SU-DHL-6 (cell line): ENCODE data around the gene SGCD.

Experiments
- CTCF ChIP-seq: fragments of 200-600 bp; sonication (generic); IDR thresholded peaks from one replicate; pipeline ENCODE4 v1.5.1; 2017; ENCODE audit warnings: antibody characterized with exemption, mild to moderate bottlenecking, low read length, moderate library complexity; ENCODE audit not compliant: insufficient read depth, poor library complexity, severe bottlenecking
- EZH2phosphoT487 ChIP-seq: fragments of 200-600 bp; sonication (generic), shearing (Covaris generic); conservative IDR thresholded peaks from 2 replicates; pipeline ENCODE4 v1.6.1; 2018; ENCODE audit warnings: mild to moderate bottlenecking, antibody characterized with exemption, low read length, moderate library complexity, mixed read lengths

GRCh38 chr5:156450778-156451177 is 123.8 kb downstream of the SGCD start:
- TF ChIP-seq EZH2phosphoT487 (no peak), CTCF (no peak)
